Measurements from ENCODE around the gene C17orf50.

GRCh38 chr17:35796942-35797341 lies 36.3 kb downstream of the C17orf50 start:
- TF ChIP-seq CTCF (IDR thresholded peaks at IDR 0.05): no peak
- no peak for TF ChIP-seq POLR2A (IDR thresholded peaks at IDR 0.05)
